ENCODE results near the gene ELAC2.
A peak's percentile ranks its signal among the peaks of the same experiment; 100 is the strongest.

Gene ELAC2, protein sequence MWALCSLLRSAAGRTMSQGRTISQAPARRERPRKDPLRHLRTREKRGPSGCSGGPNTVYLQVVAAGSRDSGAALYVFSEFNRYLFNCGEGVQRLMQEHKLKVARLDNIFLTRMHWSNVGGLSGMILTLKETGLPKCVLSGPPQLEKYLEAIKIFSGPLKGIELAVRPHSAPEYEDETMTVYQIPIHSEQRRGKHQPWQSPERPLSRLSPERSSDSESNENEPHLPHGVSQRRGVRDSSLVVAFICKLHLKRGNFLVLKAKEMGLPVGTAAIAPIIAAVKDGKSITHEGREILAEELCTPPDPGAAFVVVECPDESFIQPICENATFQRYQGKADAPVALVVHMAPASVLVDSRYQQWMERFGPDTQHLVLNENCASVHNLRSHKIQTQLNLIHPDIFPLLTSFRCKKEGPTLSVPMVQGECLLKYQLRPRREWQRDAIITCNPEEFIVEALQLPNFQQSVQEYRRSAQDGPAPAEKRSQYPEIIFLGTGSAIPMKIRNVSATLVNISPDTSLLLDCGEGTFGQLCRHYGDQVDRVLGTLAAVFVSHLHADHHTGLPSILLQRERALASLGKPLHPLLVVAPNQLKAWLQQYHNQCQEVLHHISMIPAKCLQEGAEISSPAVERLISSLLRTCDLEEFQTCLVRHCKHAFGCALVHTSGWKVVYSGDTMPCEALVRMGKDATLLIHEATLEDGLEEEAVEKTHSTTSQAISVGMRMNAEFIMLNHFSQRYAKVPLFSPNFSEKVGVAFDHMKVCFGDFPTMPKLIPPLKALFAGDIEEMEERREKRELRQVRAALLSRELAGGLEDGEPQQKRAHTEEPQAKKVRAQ

DNA sequence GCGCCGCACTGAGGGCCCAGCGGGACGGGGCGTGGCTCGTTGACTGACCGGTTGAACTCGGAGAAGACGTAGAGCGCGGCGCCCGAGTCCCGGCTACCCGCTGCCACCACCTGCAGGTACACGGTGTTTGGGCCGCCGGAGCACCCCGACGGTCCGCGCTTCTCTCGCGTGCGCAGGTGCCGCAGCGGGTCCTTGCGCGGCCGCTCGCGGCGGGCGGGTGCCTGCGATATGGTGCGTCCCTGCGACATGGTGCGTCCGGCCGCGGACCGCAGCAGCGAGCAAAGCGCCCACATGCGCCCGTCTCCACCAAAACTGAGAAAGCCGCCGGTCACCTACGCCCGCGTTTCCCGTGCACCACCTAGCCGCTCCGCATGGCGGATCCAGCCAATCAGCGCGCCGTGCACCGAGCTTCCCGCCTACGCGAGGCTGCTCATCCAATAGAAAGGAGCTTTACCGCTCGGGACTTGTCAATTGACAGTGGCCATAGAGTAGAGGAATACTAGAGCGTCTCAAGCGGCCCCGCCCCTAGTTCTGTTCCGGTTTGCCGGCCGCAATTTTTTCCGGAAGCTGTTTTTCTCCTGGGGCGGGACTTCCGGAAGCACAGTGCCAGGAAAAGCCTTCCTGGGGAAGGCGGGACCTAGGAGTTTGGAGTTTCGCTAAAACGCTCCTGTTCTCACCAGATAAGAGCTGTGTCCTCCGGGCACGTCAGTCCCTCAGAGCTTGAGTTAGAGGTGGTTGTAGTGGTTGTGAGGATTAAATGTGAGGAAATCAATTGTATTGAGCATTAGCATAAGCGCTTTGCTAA is at the start of gene ELAC2:
ELAC2 (minus strand) TSS at position 373 of the 805 bp plus-strand sequence; CDS start at position 293, 80 bp downstream.
- peak; percentile 97 for DNase-seq (ENCODE audit: low spot score)

DNA sequence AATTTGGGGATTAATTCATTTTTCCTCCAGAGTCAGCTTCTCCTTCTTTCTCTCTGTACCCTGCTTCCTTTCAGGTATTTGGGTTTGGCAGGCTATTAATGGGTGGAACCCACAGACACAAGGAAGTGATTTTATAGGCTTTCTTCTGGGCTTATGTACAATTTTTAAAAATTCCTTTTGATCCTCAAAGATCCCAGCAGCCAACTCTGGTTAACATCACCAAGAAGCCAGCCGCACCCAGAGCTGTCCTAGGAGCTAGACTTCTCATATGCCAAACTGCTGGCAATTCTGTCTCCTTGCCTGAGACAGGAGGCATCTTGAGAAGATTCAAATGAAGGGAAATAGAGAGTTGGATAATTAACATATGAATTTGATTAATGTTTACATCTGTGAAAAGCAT is 47.2 kb upstream of the ELAC2 start:
- DNase-seq (ENCODE audit: low spot score) = no peak

DNA sequence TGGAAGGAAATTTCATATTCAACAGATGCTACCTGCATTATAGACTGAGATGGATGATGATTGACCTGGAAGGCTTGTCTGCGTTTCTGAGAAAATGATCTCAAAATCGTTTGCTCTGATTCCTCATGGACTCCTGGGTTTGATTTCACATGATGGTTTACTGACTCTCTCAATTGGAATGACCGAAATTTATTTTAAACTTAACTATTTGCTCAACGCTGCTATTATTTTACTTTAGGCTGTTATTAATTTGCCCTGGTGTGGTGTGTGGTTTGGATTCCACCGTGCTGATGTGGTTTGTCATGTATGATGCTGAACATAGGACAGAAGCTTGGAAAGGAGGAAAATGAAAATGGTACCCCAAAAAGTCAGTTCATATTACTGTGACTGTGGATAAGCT is 37.3 kb upstream of the ELAC2 start:
- no peak for DNase-seq (ENCODE audit: low spot score)

DNA sequence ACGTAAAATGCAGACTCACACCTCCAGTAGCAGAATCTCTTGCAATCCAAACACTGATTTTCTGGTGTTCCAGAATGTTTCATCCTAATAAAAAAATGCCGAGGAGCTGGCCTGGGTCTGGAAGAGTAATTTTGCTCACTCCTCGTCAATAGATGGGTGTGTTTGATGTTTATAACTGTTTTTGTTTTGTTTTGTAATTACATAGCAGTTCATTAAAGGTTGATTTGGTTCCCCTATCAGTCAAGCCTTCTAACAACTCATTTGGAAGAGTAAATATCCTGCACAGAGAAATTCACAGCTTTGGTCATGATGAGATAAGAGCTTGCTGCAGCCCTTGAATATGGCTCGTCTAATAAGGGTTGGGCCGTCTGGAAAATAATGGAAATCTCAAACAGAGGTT is 36.8 kb upstream of the ELAC2 start:
- no peak for DNase-seq (ENCODE audit: low spot score)

DNA sequence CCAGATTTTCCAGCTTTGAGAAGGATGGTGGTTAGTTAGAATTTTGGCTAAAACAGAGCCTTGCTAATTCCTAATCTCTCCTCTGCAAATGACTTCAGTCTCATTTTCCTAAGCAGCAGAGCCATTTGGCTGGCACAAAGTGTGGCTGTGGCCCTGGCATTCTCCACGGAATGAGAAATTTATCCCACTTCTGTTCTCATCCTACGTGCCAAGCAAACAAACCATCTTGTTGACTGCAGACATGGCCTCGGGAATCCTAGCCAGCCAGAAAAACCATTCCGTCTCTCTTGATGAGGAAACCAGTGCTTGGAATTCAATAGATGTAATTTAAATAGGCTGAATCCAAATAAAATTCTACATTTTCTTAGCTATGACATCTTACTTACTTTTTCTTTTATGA is 34.1 kb upstream of the ELAC2 start:
- no peak for DNase-seq (ENCODE audit: low spot score)

DNA sequence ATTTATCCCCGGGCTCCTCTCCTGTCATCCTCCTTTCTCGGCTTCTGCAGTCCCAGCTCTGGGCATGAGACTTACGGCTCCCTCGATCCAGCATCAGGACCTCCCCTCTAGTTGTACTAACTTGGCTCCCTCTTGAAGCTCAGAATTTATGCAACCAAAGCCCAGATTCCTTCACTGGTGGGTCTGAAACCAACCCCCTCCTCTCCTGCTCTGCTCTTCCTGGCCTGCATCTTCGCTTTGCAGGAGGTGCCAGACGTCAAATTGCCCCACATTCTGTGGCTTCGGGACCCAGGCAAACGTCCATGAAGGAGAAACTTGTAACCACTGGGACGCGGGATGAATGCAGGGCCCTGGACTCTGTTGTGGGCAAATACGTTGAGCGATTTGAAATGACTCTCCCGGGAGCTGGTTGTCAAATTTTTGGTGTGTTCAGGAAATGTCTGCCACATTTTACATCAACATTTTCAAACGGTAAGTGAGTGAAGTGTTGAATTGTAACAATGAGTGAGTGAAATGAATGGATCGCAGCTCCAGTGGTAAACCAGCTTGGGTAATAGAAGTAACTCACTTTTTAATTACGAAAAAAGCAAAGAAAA is 29.3 kb upstream of the ELAC2 start:
- DNase-seq (ENCODE audit: low spot score) = no peak

DNA sequence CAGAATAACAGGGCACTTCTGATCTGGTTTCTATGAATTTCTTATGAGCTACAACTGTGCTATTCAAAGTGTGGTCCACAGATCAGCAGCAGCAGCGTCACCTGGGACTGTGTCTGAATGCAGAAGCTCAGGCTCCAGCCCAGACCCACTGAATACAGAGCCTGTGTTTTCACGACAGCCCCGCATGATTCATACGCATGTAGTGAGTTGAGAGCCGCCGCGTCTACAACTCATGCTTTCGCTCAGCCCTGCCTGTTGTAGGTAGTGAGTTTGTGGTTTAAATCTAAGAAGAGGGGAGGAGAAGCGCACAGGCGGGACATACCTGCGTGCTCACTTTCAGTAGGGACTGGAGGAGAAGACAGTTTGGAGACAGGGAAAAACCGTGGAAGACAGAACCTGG is 28.5 kb upstream of the ELAC2 start:
- no peak for DNase-seq (ENCODE audit: low spot score)

DNA sequence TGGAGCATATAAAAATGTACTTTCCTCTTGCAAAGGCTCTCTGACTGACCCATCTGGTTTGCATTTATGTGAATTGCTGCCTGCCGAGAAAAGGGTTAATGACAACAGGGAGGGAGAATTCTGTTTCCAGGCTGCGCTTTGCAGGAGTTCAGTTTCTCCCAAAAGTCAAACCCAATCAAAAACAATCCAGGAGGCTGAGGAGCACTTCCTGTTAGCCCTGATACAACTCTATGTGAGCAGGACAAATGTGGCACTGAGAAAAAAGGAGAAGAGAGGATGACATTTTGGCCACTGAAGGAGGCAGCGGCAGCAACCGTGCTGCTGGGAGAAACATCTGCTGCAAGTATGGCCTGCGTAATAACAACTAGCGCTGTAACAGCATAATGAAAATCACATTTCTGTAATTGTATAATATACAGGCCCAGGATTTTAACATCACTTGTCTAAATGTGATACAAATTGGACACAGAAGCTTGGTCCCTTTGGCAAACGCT is 26.8 kb upstream of the ELAC2 start:
- DNase-seq (ENCODE audit: low spot score) = no peak

DNA sequence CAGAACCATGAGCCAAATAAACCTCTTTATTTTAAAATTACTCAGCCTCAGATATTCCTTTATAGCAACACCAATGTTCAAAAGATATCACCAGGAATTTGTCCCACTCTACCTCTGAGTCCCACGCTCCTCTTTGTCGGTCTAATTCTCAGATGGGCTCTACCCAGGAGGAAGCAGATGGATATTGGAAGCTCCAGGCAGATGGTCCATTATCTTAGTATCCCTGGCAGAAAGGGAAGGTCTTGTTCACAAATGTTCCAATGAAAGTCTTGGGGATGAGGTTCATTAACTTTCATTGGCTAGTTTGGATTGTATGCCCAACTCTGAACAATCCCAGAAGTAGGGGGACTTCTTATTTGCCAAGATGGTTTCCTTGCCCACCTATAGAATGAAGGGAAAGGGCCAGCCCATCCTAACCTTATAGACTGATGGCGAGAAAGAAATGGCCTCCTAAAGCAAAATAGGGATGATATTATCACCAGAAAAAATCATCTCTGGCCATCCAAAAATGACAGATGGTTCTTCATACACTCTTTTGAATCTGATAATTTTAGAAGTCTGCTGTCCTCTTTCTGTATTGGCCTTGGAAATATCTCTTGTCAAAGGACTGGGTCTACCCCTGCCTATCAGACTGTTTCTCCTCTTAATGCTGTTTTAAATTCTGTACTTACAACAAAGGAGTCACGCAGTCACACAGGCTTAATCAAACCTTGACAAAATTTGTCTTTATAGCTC is 21.3 kb upstream of the ELAC2 start:
- DNase-seq (ENCODE audit: low spot score) = no peak

DNA sequence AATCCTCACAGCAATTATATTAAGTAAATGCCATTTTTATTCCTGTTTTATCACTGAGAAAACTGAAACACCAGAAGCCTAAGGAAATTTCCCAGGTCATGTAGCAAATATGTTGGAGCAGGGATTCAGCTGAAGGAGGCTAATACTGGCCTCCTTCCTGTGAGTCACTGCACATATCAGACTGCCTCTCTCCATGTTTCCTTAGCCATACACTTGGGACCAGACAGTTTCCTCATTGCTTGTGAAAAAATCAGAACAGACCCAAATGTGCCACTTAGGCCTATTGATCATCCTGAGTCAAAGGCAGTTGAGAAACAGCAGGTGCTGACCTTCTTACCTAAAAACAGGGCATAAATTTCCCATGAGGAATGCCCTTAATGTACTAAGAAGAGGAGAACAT is 18.9 kb upstream of the ELAC2 start:
- DNase-seq (ENCODE audit: low spot score) = no peak

DNA sequence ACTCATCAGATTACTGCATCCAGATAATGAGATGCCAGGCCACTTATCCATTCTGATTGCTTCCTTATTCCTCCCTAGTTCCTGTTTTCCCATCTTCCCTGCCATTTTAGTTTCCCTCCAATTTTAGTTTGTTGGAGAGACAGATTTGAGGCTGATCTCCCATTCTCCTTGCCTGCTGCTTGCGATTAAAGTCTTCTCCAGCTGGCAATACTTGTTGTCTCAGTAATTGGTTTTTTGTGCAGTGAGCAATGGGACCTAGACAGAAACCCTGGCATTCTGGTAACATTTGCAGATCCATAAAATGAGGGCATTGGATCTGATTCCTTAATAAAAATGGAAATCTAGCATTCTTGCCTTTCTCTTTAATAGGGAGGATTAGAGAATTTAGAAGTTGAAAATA is 17.6 kb upstream of the ELAC2 start:
- no peak for DNase-seq (ENCODE audit: low spot score)

DNA sequence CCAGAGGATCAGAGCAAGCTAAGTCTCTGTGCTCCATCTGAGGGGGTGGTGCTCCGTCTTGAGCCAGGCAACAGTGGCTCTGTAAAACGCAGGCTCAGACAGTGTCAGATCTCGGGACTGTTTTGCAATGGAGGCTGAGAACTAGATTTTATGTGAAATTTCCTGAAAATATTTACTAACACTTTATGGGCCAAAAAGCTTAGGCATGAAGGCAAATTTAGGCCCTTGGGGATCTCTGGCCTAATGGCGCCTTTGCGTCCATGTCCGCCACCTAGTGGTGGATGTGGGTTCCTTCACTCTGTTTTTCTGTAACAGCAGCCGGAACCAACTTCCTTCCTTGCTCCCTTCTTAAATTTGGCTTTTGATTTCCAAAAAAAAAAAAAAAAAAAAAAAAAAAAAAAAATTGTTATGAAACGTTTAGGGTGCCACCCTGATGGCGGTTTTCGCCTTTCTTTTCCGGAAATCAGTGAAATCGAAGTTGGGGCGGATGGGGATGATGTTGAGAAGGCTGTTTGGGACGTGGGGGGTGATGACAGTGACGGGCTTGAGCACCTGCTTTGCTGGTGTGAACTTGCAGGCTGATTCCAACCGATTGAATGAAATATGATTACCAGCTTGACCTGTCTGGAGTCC is 14.0 kb upstream of the ELAC2 start:
- peak; percentile 50 for DNase-seq (ENCODE audit: low spot score)

DNA sequence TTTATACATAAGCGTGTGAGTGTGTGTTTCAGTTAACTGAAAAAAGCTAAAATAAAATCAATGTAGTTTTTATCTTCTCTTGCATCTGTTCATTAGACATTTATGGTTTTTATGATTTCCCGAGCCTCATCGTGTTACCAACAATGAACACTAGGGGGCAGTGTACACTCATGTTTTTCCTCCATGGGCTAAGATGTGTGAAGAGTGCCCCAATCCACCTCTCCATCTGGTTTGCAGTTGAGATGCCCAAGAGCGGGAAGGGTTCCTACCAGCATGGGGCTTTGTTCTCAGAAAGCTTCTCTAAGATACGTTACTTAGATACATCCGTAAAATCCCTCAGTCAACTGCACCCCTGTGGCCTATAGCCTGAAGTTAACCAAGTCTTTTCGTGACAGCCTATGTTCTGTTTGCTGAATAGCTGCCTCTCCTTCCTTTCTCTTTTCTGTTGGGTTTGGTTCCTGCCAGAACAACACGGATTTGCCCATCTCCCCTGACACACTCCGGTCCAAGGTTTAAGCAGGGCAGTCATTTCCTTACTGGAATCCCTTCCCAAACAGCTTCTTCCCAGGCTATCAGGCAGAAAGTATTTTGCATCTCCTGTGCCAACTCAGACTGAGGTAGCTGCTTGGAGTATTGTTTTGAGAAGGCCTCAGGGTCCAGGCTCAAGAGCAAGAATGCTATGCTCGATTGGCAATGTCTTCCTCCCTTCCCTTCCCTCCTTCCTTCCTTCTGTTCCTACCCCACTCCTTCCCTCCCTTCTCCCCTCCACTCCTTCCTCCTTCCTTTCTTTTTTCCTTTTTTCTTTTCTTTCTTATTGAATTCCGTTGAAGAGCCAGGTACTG is 12.9 kb upstream of the ELAC2 start:
- DNase-seq (ENCODE audit: low spot score) = peak; percentile 48

DNA sequence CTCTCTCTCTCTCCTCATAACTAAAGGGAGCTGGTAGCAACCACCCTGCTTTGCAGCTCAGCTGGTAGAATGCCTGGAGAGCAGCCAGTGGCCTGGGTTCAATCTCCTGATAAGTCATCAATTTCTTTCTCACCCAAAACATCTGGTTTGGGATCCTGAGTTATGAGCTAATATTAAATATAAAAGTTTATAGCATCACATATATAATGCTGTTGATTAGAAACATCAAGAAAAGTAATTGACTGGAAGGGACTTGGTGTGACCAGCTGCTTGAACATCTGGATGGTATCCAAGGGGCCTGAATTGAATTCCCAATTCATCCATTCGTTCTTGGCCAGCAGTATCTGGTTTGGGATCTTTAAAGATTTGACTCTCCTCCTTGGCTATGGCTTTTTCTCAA is 12.2 kb upstream of the ELAC2 start:
- DNase-seq (ENCODE audit: low spot score) = no peak

DNA sequence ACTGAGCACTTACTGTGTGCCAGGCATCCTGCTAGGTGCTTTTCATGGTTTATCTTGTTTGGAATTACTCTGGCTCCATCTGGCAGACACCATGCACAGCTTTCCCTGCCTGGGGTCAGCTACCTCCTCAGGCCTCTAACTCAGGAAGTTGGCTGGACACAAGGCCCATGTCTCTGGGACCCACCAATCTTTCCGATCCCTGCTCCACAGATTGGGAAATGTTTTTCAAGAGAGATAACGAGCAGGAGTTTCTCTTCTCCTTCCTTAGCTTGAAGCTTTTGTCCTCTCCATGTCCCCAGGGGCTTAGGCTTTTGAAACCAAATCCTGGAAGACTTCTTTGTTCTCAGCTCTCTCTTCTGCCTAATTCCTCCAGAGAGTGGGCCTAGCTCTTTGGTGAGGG is 11.5 kb upstream of the ELAC2 start:
- no peak for DNase-seq (ENCODE audit: low spot score)

DNA sequence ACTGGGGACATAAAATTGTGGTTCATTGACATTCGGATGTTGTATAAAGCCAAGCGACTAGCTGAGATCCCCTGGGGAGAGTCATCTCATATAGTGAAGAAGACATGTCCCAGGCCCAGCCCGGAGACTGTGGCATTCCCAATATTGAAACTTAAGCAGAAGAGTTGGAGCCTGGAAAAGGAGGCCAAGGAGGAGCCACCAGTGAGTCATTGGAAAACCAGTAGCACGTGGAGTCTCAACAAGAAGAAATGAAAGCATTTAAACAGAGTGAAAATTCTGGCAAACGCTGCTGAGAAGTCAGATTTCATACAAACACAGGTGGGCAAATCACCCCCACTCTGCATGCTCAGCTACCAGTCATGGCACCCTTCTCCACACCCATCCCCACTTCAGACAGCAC is 9.4 kb upstream of the ELAC2 start:
- no peak for DNase-seq (ENCODE audit: low spot score)

DNA sequence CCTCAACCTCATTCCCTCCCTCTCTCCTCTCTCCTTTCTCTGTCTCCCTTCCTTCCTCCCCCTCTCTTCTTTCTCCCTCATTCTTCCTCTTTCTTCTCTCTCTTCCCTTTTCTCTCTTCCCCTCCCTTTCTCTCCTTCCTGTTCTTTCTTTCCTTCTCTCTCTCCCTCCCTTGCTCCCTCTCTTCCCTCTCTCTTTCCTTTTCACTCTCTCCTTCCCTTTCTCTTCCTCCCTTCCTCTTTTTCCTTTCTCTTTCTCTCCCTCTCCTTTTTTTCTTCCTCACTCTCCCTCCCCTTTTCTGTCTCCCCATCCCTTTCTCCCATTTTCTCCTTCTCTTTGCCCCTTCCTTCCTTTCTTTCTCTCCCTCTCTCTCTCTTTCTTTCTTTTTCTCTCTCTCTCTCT is 7.9 kb upstream of the ELAC2 start:
- no peak for DNase-seq (ENCODE audit: low spot score)

DNA sequence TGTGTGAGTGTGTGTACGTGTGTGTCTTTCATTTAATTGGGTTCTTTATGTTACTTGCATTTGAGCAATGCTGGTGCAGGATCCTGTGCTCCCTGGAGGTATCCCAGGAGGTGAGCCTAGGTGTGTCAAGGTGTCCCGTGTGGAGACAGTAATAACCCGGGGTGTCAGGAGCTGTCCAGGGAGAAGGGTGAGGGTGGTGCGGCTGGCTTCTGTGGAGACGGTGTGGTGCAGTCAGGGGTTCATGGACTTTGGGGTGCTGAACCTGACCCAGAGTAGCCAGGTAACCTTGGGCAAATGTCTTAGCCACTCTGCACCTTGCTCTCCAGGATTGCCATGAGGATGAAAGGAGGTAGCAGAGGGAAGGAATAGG is 7.4 kb upstream of the ELAC2 start:
- DNase-seq (ENCODE audit: low spot score) = no peak

DNA sequence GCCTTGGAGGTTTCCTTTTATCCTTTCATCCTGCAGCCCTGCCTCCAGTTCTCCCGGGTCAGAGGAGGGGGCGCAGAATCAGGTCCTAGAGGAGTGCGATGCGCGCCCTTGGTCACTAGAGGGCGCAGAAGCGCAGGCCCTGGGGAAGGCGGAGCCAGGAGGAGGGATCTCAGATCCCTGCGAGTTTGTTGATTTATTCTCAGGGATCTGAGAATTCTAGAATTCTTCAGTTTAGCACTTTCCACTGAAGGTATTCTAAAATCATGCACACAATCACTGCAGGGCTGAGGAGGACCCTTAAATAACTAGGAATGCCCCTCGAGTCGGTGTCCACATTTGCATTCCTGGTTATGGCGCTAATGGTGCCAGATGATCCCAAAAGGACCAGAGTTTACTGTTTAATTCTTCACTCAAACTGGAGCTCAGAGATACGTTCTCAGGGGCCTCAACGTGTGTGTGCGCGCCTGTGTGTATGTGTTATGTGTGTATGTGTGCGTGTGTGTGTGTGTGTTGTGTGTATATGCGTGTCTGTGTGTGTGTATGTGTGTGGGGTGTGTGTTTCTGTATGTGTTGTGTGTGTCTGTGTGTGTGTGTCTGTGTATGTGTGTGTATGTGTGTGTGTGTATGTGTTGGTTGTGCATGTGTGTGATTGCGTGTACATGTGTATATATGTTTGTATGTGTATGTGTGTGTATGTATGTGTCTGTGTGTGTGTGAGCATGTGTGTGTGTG is 6.9 kb upstream of the ELAC2 start:
- peak; percentile 60 for DNase-seq (ENCODE audit: low spot score)

Data from CD4-positive, alpha-beta T cell treated with Interleukin-6 at 100 ng/mL for 8 hours (primary cell).